ENCODE results near the gene IFI27.

GRCh38 chr14:94117856-94118255 is 7.3 kb downstream of the IFI27 start:
- TF ChIP-seq EZH2 (IDR thresholded peaks at IDR 0.05; ENCODE audit: borderline replicate concordance, low read depth, low read length, severe bottlenecking) (no peak), CTCF (IDR thresholded peaks at IDR 0.05; ENCODE audit: borderline replicate concordance, extremely low read depth, low read length, poor library complexity, severe bottlenecking) (no peak)
